Natural killer cell (primary cell): ENCODE results near the gene IRF3. TPM values are rescaled to one million over a fixed set of nuclear protein-coding genes. Genes with fewer than 3 reads are reported as not detected.

Experiments used
- ATAC-seq, 3 donors: fragments of 150-1000 bp in 2 of 3; fragments of 200-7000 bp in 1 of 3; cut with Tn5 transposase; 1 replicate in 1 of 3; 2 replicates in 2 of 3; pipeline ENCODE4 v1.10.0; 2021; ENCODE audit warnings: mild to moderate bottlenecking in 2 of 3, moderate library complexity in 2 of 3
- DNase-seq, 2 donors: peaks; one replicate each; pipeline versions ENCODE4 v3.0.0 to v3.0.0-alpha.2; 2013 to 2021; ENCODE audit warnings: mixed read lengths in 1 of 2
- H3K27ac ChIP-seq: one replicate; pipeline ENCODE4 v1.5.1; 2013; ENCODE audit warnings: mild to moderate bottlenecking, low read length
- H3K27me3 ChIP-seq: one replicate; pipeline ENCODE4 v1.6.1; 2013; ENCODE audit warnings: low read length; ENCODE audit not compliant: control insufficient read depth, insufficient read depth
- H3K36me3 ChIP-seq: one replicate; pipeline ENCODE4 v1.6.1; 2013; ENCODE audit warnings: low read length; ENCODE audit not compliant: control insufficient read depth, insufficient read depth
- H3K4me1 ChIP-seq: one replicate; pipeline ENCODE4 v1.6.1; 2013; ENCODE audit warnings: low read length; ENCODE audit not compliant: control insufficient read depth, insufficient read depth
- H3K4me3 ChIP-seq: one replicate; pipeline ENCODE4 v1.5.1; 2013; ENCODE audit warnings: low read length
- H3K9me3 ChIP-seq: one replicate; pipeline ENCODE4 v1.6.1; 2013; ENCODE audit warnings: low read length; ENCODE audit not compliant: control insufficient read depth, insufficient read depth
- H3K27ac Mint-ChIP-seq, 2 donors: one replicate each; pipeline ENCODE4 v1.8.0; 2022; ENCODE audit warnings: mild to moderate bottlenecking in 2 of 2, mixed read lengths in 2 of 2, moderate library complexity in 1 of 2
- H3K27me3 Mint-ChIP-seq, 2 donors: one replicate each; pipeline ENCODE4 v1.8.0; 2022; ENCODE audit warnings: low read depth in 2 of 2, mixed read lengths in 2 of 2
- H3K36me3 Mint-ChIP-seq: one replicate; pipeline ENCODE4 v1.8.0; 2022; ENCODE audit warnings: mixed read lengths
- H3K4me1 Mint-ChIP-seq, 2 donors: one replicate each; pipeline ENCODE4 v1.8.0; 2022; ENCODE audit warnings: mixed read lengths in 2 of 2
- H3K4me3 Mint-ChIP-seq: one replicate; pipeline ENCODE4 v1.8.0; 2022; ENCODE audit warnings: mild to moderate bottlenecking, moderate library complexity, mixed read lengths
- H3K9me3 Mint-ChIP-seq, 2 donors: one replicate each; pipeline ENCODE4 v1.8.0; 2022; ENCODE audit warnings: mixed read lengths in 2 of 2
- WGBS: methylation state at CpG from one replicate; pipeline ENCODE4 v1.1.7; 2013; ENCODE audit warnings: missing lambda C conversion rate; ENCODE audit not compliant: insufficient coverage; 5-methylcytosine and 5-hydroxymethylcytosine counted together
- intact Hi-C: fragments of 100-400 bp; cut with micrococcal nuclease; formaldehyde crosslinking; loops from one replicate; pipeline ENCODE4 v1.14.2; 2022
- total RNA-seq, 4 donors: library from RNA; stranded (reverse); fragments of 120-200 nt in 1 of 4; gene quantifications; one replicate each; pipeline versions ENCODE4 v1.2.3 to v1.2.4, GENCODE V29; 2013 to 2022
- TF ChIP-seq, protein P1 (sequence below): fragments of 200-600 bp; IDR thresholded peaks from one replicate; pipeline ENCODE4 v1.8.0; 2022; ENCODE audit warnings: antibody characterized with exemption

Gene IRF3
- total RNA-seq, 3 donors from 2014 or later (not counting 1 experiment from before 2014, with no cell fraction given), result 176 to 184 (median 179) TPM

DNA sequence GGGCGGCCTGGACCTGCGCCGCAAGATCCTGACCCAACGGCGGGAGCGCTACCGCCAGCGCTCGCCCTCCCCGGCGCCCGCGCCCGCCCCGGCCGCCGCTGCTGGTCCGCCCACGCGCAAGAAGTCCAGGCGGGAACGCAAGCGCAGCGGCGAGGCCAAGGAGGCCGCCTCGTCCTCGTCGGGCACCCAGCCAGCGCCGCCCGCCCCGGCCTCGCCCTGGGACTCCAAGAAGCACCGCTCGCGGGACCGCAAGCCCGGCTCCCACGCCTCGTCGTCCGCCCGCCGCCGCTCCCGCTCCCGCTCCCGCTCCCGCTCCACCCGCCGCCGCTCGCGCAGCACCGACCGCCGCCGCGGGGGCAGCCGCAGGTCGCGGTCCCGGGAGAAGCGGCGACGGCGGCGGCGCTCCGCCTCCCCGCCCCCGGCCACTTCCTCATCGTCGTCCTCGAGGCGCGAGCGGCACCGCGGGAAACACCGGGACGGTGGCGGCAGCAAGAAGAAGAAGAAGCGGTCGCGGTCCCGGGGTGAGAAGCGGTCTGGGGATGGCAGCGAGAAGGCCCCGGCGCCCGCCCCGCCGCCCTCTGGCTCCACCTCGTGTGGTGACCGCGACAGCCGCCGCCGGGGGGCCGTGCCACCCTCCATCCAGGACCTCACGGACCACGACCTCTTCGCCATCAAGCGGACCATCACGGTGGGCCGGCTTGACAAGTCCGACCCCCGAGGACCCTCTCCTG, 13.7 kb downstream of the IRF3 start:
- DNase-seq (no peak), ATAC-seq (no peak)
- H3K4me1 Mint-ChIP-seq, result peaks cover 20 to 26% of the 10 kb centered on the region in 2 donors
- Histone ChIP-seq H3K4me1 (peaks cover 28% of the 10 kb centered on the region), H3K9me3 (no peaks in the 10 kb centered on the region), H3K36me3 (peaks cover 60% of the 10 kb centered on the region), H3K27ac (no peak overlapping the region), H3K27me3 (no peaks in the 10 kb centered on the region), H3K4me3 (no peak overlapping the region)
- intact Hi-C loops, result no loop called here
- H3K27ac Mint-ChIP-seq, result no peak overlapping the region
- H3K9me3 Mint-ChIP-seq, result no peaks in the 10 kb centered on the region
- H3K36me3 Mint-ChIP-seq, result no peaks in the 10 kb centered on the region
- WGBS, result 98% methylated on average over 110 of the region's 110 CpGs
- H3K4me3 Mint-ChIP-seq, result no peak overlapping the region
- H3K27me3 Mint-ChIP-seq, result no peaks in the 10 kb centered on the region
- TF ChIP-seq, protein P1, sequence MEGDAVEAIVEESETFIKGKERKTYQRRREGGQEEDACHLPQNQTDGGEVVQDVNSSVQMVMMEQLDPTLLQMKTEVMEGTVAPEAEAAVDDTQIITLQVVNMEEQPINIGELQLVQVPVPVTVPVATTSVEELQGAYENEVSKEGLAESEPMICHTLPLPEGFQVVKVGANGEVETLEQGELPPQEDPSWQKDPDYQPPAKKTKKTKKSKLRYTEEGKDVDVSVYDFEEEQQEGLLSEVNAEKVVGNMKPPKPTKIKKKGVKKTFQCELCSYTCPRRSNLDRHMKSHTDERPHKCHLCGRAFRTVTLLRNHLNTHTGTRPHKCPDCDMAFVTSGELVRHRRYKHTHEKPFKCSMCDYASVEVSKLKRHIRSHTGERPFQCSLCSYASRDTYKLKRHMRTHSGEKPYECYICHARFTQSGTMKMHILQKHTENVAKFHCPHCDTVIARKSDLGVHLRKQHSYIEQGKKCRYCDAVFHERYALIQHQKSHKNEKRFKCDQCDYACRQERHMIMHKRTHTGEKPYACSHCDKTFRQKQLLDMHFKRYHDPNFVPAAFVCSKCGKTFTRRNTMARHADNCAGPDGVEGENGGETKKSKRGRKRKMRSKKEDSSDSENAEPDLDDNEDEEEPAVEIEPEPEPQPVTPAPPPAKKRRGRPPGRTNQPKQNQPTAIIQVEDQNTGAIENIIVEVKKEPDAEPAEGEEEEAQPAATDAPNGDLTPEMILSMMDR, result no peak

DNA sequence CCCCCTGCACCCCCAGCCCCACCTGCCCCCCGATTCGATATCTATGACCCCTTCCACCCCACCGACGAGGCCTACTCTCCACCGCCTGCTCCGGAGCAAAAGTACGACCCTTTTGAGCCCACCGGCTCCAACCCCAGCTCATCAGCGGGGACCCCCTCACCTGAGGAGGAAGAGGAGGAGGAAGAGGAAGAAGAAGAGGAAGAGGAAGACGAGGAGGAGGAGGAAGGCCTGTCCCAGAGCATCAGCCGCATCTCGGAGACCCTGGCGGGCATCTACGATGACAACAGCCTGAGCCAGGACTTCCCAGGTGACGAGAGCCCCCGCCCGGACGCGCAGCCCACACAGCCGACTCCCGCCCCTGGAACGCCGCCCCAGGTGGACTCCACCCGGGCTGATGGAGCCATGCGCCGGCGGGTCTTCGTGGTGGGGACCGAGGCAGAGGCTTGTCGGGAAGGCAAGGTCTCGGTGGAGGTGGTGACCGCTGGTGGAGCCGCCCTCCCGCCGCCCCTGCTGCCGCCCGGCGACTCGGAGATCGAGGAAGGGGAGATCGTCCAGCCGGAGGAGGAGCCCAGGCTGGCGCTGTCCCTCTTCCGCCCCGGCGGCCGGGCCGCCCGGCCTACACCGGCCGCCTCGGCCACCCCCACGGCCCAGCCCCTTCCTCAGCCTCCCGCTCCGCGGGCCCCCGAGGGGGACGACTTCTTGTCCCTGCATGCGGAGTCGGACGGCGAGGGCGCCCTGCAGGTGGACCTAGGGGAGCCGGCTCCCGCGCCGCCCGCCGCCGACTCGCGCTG, 14.4 kb downstream of the IRF3 start:
- Histone ChIP-seq H3K27ac (no peak overlapping the region), H3K4me1 (peaks cover 21% of the 10 kb centered on the region), H3K4me3 (no peak overlapping the region), H3K36me3 (peaks cover 60% of the 10 kb centered on the region), H3K9me3 (no peaks in the 10 kb centered on the region), H3K27me3 (no peaks in the 10 kb centered on the region)
- peaks cover 14 to 20% of the 10 kb centered on the region in 2 donors for H3K4me1 Mint-ChIP-seq
- no peak for ATAC-seq
- no peak overlapping the region for H3K27ac Mint-ChIP-seq
- no peaks in the 10 kb centered on the region for H3K9me3 Mint-ChIP-seq
- no peak for DNase-seq
- H3K27me3 Mint-ChIP-seq, result no peaks in the 10 kb centered on the region
- intact Hi-C loops, result no loop called here
- no peak overlapping the region for H3K4me3 Mint-ChIP-seq
- WGBS, result 98% methylated on average over 69 of the region's 72 CpGs
- TF ChIP-seq, protein P1, result no peak
- no peaks in the 10 kb centered on the region for H3K36me3 Mint-ChIP-seq

DNA sequence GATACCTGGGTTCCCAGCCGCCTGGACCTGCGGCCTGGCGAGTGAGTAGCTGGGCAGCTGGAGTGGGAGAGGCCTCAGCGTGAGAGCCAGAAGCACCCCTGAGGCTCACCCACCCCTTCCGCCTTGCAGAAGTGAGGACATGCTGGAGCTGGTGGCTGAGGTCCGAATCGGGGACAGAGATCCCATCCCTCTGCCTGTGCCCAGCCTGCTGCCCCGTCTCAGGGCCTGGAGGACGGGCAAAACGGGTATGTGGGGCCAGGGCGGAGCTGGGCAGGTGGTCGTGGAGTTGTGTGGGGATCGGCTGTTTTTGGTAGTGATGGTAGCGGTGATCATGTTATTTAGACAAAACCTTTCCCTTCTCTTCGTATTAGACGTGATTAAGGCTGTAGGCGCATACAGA, 19.1 kb downstream of the IRF3 start:
- TF ChIP-seq, protein P1, result no peak
- H3K36me3 ChIP-seq, result peaks cover 33% of the 10 kb centered on the region
- intact Hi-C loops, result no loop called here
- WGBS, result 96% methylated on average over 17 of the region's 17 CpGs
- H3K4me3 ChIP-seq, result no peak overlapping the region
- H3K4me1 ChIP-seq, result peaks cover 16% of the 10 kb centered on the region
- H3K4me1 Mint-ChIP-seq, result peaks cover 26 to 34% of the 10 kb centered on the region in 2 donors
- no peaks in the 10 kb centered on the region for H3K36me3 Mint-ChIP-seq
- ATAC-seq (no peak), DNase-seq (no peak)
- H3K9me3 Mint-ChIP-seq, result no peaks in the 10 kb centered on the region
- no peaks in the 10 kb centered on the region for H3K27me3 ChIP-seq
- H3K4me3 Mint-ChIP-seq, result no peak overlapping the region
- no peaks in the 10 kb centered on the region for H3K27me3 Mint-ChIP-seq
- no peak overlapping the region for H3K27ac Mint-ChIP-seq
- no peaks in the 10 kb centered on the region for H3K9me3 ChIP-seq
- no peak overlapping the region for H3K27ac ChIP-seq
